ENCODE data around the gene TCHH. TPM values are rescaled to one million over a fixed set of nuclear protein-coding genes. Genes with fewer than 3 reads are reported as not detected.
"Not testable (repeated sequence)": the region's sequence is repeated elsewhere in the genome, so short reads cannot be mapped to it uniquely, and the experiment has no call there.

TCHH gene
- total RNA-seq, 2 donors from 2014 or later, result 0.05 TPM; not detected in 1

DNA sequence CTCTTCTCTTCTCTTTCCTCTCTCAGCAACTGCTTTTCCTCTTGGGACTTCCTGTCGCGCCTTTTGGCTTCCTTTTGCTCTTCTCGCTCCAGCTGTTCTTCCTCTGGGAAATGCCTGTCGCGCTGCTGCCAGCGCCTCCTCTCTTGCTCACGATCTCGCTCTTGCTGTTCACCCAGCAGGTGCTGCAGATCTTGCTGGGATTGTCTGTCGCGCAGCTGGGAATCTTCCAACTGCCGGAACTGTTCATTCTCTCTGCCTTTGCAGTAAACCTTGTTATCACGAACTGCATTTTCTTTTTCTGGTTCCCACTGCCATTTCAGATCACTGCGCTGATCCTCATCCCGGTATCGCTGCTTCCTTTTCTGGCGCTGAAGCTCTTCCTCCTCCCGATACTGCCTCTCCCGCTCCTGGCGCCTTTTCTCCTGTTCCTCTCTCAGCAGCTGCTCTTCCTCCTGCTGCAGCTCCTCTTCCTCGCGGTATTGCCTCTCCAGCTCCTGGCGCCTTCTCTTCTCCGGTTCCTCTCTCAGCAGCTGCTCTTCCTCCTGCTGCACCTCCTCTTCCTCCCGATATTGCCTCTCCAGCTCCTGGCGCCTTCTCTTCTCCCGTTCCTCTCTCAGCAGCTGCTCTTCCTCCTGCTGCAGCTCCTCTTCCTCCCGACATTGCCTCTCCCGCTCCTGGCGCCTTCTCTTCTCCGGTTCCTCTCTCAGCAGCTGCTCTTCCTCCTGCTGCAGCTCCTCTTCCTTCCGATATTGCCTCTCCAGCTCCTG, 5.8 kb downstream of the TCHH start:
- Mint-ChIP-seq H3K4me1 (ENCODE audit: low read depth) (no peaks in the 10 kb centered on the region), H3K4me3 (no peak overlapping the region), H3K27ac (no peak overlapping the region), H3K9me3 (no peaks in the 10 kb centered on the region), H3K27me3 (ENCODE audit: low read depth) (peaks cover 6% of the 10 kb centered on the region), H3K36me3 (ENCODE audit: insufficient read depth in 2 of 2) (peaks cover 3 to 5% of the 10 kb centered on the region in 2 donors)
- DNase-seq (no peak), ATAC-seq (replicated peaks in 1 of 2) (no peak)

DNA sequence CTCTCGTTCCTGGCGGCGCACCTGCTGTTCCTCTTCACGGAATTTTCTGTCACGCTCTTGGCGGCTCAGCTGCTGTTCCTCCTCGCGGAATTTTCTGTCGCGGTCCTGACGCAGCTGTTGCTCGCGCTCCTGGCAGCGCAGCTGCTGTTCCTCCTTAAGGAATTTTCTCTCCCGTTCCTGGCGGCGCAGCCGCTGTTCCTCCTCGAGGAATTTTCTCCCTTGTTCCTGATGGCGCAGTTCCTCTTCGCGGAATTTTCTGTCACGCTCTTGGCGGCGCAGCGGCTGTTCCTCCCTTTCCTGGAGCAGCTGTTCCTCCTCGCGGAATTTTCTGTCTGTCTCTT, 6.4 kb downstream of the TCHH start:
- H3K27ac Mint-ChIP-seq, result no peak overlapping the region
- ATAC-seq (replicated peaks in 1 of 2) (no peak), DNase-seq (no peak)
- peaks cover 8% of the 10 kb centered on the region for H3K27me3 Mint-ChIP-seq (ENCODE audit: low read depth)
- peaks cover 3 to 5% of the 10 kb centered on the region in 2 donors for H3K36me3 Mint-ChIP-seq (ENCODE audit: insufficient read depth in 2 of 2)
- H3K4me1 Mint-ChIP-seq (ENCODE audit: low read depth), result no peaks in the 10 kb centered on the region
- no peaks in the 10 kb centered on the region for H3K9me3 Mint-ChIP-seq
- no peak overlapping the region for H3K4me3 Mint-ChIP-seq

- no peaks in the 10 kb centered on the region for H3K9me3 Mint-ChIP-seq
These were observed 7.0 kb downstream of the TCHH start for GRCh38 chr1:152107984-152108881.

GRCh38 chr1:152107031-152107983, 7.9 kb downstream of the TCHH start:
- H3K9me3 Mint-ChIP-seq, result no peaks in the 10 kb centered on the region
- H3K36me3 Mint-ChIP-seq (ENCODE audit: insufficient read depth in 2 of 2), result peaks cover 3 to 5% of the 10 kb centered on the region in 2 donors
- no peaks in the 10 kb centered on the region for H3K4me1 Mint-ChIP-seq (ENCODE audit: low read depth)
- no peak for DNase-seq
- H3K27me3 Mint-ChIP-seq (ENCODE audit: low read depth), result peaks cover 22% of the 10 kb centered on the region
- no peak overlapping the region for H3K27ac Mint-ChIP-seq
- no peak overlapping the region for H3K4me3 Mint-ChIP-seq
- no peak for ATAC-seq (replicated peaks in 1 of 2)

More at GRCh38 chr1:152107984-152108881, 7.0 kb downstream of the TCHH start:
- DNase-seq, result no peak
- Mint-ChIP-seq H3K27ac (peak overlapping the region; percentile 49), H3K4me1 (ENCODE audit: low read depth) (no peaks in the 10 kb centered on the region), H3K36me3 (ENCODE audit: insufficient read depth in 2 of 2) (peaks cover 3 to 5% of the 10 kb centered on the region in 2 donors), H3K4me3 (no peak overlapping the region), H3K27me3 (ENCODE audit: low read depth) (peaks cover 14% of the 10 kb centered on the region)
- ATAC-seq (replicated peaks in 1 of 2), result no peak

DNA sequence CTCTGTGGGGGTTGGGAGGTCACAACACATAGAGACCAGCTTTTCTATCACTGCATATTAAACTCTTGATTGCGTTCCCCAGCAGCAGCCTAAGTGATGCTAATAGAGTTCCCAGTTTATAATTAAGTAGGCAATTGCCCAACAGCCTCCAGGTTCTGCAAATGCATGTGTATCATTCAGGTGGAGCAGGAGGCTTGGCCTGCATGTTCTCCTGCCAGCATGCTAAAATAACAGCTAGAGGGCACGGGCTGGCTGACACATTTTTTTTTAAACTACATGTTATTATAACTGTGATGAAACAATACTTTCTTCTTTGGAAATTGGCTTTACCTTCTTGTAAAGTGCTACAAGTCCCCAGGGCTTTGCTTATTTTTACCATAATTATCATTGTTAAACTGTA, 10.4 kb downstream of the TCHH start:
- peaks cover 36% of the 10 kb centered on the region for H3K27me3 Mint-ChIP-seq (ENCODE audit: low read depth)
- H3K4me1 Mint-ChIP-seq (ENCODE audit: low read depth), result no peaks in the 10 kb centered on the region
- DNase-seq (no peak), ATAC-seq (replicated peaks in 1 of 2) (no peak)
- no peak overlapping the region for H3K4me3 Mint-ChIP-seq
- H3K36me3 Mint-ChIP-seq (ENCODE audit: insufficient read depth in 2 of 2), result peaks cover 3 to 5% of the 10 kb centered on the region in 2 donors
- no peak overlapping the region for H3K27ac Mint-ChIP-seq
- H3K9me3 Mint-ChIP-seq, result no peaks in the 10 kb centered on the region

- Mint-ChIP-seq H3K4me1 (ENCODE audit: low read depth) (no peaks in the 10 kb centered on the region), H3K36me3 (ENCODE audit: insufficient read depth in 2 of 2) (peaks cover 0 to under 1% of the 10 kb centered on the region in 2 donors), H3K4me3 (no peak overlapping the region), H3K9me3 (peaks cover 1 to 4% of the 10 kb centered on the region in 2 donors), H3K27ac (no peak overlapping the region), H3K27me3 (ENCODE audit: low read depth) (peaks cover 56% of the 10 kb centered on the region)
- DNase-seq (no peak), ATAC-seq (replicated peaks in 1 of 2) (no peak)
These were observed 18.3 kb downstream of the TCHH start for GRCh38 chr1:152096931-152097330.

DNA sequence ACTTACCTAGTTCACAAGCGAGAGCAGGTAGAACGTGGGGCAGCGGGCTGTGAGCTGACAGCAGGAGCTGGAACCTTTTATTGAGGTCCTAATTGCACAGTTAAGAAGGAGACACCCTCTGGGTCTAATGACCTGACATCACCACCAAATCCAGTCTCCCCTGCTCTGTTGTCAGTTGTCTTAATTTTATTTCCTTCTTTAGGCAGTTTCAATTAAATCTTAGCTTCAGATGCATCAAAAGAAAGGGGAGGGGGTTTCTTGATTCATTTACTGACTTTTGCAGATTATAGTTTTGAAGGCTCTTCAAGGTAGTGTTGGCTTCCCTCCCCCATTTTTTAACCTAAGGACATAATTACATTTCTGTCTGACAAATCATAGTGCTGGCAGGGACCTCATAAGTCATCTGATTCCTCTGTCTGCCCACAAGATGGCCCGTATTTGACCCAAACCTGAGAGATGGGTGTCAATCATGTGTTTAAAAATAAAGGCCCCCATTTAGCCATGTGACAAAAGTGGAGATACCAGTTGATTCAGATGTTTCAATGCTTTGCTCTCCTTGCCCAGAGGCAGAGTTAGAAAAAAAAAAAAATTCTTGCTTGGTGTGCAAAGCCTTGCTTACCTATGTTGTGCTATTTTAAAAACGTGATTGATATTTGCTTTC, 26.1 kb downstream of the TCHH start, which contains the start of gene TCHHL1:
Gene TCHHL1, minus strand, starts transcription at position 51 of the 661 bp plus-strand sequence. CDS start 921 bp downstream, outside the sequence.
- H3K4me3 Mint-ChIP-seq, result no peak within 1 kb of the TSS

GRCh38 chr1:152086760-152087159, 28.5 kb downstream of the TCHH start:
- Mint-ChIP-seq H3K36me3 (ENCODE audit: insufficient read depth in 2 of 2) (peaks cover 0 to 1% of the 10 kb centered on the region in 2 donors), H3K27ac (no peak overlapping the region), H3K4me1 (ENCODE audit: low read depth) (no peaks in the 10 kb centered on the region), H3K27me3 (ENCODE audit: low read depth) (peaks cover 25% of the 10 kb centered on the region), H3K4me3 (no peak overlapping the region), H3K9me3 (peaks cover 0 to 1% of the 10 kb centered on the region in 2 donors)
- ATAC-seq (replicated peaks in 1 of 2) (no peak), DNase-seq (no peak)

More for the DNA sequence above, 26.1 kb downstream of the TCHH start, which contains the start of gene TCHHL1:
- peaks cover 36% of the 10 kb centered on the region for H3K27me3 Mint-ChIP-seq (ENCODE audit: low read depth)
- peaks cover 2 to 3% of the 10 kb centered on the region in 2 donors for H3K9me3 Mint-ChIP-seq
- H3K27ac Mint-ChIP-seq, result no peak within 1 kb of the TSS
- no peak for DNase-seq
- H3K36me3 Mint-ChIP-seq (ENCODE audit: insufficient read depth in 2 of 2), result peaks cover 0 to 3% of the 10 kb centered on the region in 2 donors
- no peak for ATAC-seq (replicated peaks in 1 of 2)
- no peaks in the 10 kb centered on the region for H3K4me1 Mint-ChIP-seq (ENCODE audit: low read depth)

- no peaks in the 10 kb centered on the region for H3K36me3 Mint-ChIP-seq (ENCODE audit: insufficient read depth in 2 of 2)
- peaks cover 7% of the 10 kb centered on the region for H3K27me3 Mint-ChIP-seq (ENCODE audit: low read depth)
- no peak for ATAC-seq (replicated peaks in 1 of 2)
- no peak for DNase-seq
- no peaks in the 10 kb centered on the region for H3K9me3 Mint-ChIP-seq
- H3K4me1 Mint-ChIP-seq (ENCODE audit: low read depth), result no peaks in the 10 kb centered on the region
- no peak overlapping the region for H3K4me3 Mint-ChIP-seq
- H3K27ac Mint-ChIP-seq, result no peak overlapping the region
These were observed 30.4 kb downstream of the TCHH start for GRCh38 chr1:152084853-152085252.

DNA sequence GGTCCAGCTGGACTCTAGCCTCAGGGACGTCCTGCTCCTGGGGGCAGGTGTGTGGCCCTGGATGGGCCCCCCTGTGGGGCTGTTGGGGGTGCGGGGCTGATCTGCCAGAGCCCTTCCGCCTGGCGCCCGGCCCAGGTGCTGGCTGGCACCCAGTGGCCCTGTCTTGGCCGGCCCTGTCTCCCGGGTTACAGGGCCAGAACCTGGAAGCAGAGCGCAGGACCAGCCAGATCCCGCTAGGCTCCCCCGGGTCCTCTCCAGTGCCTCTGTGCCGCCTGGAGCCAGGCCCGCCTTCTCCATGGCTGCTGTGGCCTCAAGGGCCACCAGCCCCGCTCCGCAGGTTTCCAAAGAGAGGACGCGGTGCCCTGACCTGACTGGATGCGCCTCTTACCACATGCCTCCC, 34.2 kb downstream of the TCHH start:
- H3K27me3 Mint-ChIP-seq (ENCODE audit: low read depth), result peaks cover 15% of the 10 kb centered on the region
- not testable (repeated sequence) for H3K9me3 Mint-ChIP-seq; H3K27ac Mint-ChIP-seq; H3K4me1 Mint-ChIP-seq (ENCODE audit: low read depth); H3K4me3 Mint-ChIP-seq; DNase-seq; ATAC-seq (replicated peaks in 1 of 2); H3K36me3 Mint-ChIP-seq (ENCODE audit: insufficient read depth in 2 of 2)

GRCh38 chr1:152080494-152080893, 34.8 kb downstream of the TCHH start:
- not testable (repeated sequence) for ATAC-seq (replicated peaks in 1 of 2); H3K4me3 Mint-ChIP-seq; H3K4me1 Mint-ChIP-seq (ENCODE audit: low read depth); H3K9me3 Mint-ChIP-seq; H3K27ac Mint-ChIP-seq; H3K36me3 Mint-ChIP-seq (ENCODE audit: insufficient read depth in 2 of 2); DNase-seq
- H3K27me3 Mint-ChIP-seq (ENCODE audit: low read depth), result peaks cover 21% of the 10 kb centered on the region

- Mint-ChIP-seq H3K4me3 (no peak overlapping the region), H3K36me3 (ENCODE audit: insufficient read depth in 2 of 2) (no peaks in the 10 kb centered on the region), H3K27ac (no peak overlapping the region), H3K9me3 (no peaks in the 10 kb centered on the region), H3K4me1 (ENCODE audit: low read depth) (no peaks in the 10 kb centered on the region), H3K27me3 (ENCODE audit: low read depth) (peaks cover 35% of the 10 kb centered on the region)
- DNase-seq, result no peak
- ATAC-seq (replicated peaks in 1 of 2), result no peak
These were observed 36.3 kb downstream of the TCHH start for GRCh38 chr1:152078831-152079441.

Measured in activated T-cell treated with anti-CD3 and anti-CD28 coated beads, Interleukin-2, amount 50 U/mL, for 72 hours (primary cell).